NCI-H510A treated with DMSO at 0.1 percent for 48 hours (cell line): Measurements from ENCODE around the gene MBD6.

Experiments used
- DNase-seq: peaks from one replicate; lab custom pipeline; 2025; lab: John Stamatoyannopoulos, UW

Gene MBD6

GRCh38 chr12:57522011-57522886 is at the start of gene MBD6:
Gene MBD6 (plus strand): TSS chr12:57522824. CDS start chr12:57524304, 1,480 bp downstream.
- peak; percentile 98 for DNase-seq

- no peak for DNase-seq
These were observed 49.2 kb upstream of the MBD6 start for GRCh38 chr12:57473392-57473791.

GRCh38 chr12:57473886-57474285 is 48.7 kb upstream of the MBD6 start:
- DNase-seq: no peak

GRCh38 chr12:57474430-57474829 is 48.2 kb upstream of the MBD6 start:
- DNase-seq: no peak

- no peak for DNase-seq
These were observed 47.8 kb upstream of the MBD6 start for GRCh38 chr12:57474862-57475261.

- DNase-seq: no peak
These were observed 47.1 kb upstream of the MBD6 start for GRCh38 chr12:57475271-57476161.

GRCh38 chr12:57476162-57476992 is 46.2 kb upstream of the MBD6 start:
- no peak for DNase-seq

GRCh38 chr12:57476993-57477709 is 45.5 kb upstream of the MBD6 start:
- no peak for DNase-seq

GRCh38 chr12:57477710-57478681 is 44.6 kb upstream of the MBD6 start:
- DNase-seq: no peak

GRCh38 chr12:57479043-57479375 is 43.6 kb upstream of the MBD6 start:
- DNase-seq: no peak

- DNase-seq: no peak
These were observed 43.1 kb upstream of the MBD6 start, which contains the start of gene ARHGAP9 for GRCh38 chr12:57479376-57480115. Gene ARHGAP9 (minus strand): TSS chr12:57479866. CDS start chr12:57479406, 460 bp downstream.

GRCh38 chr12:57481671-57482070 is 41.0 kb upstream of the MBD6 start:
- DNase-seq: no peak

- DNase-seq: no peak
These were observed 39.2 kb upstream of the MBD6 start for GRCh38 chr12:57483466-57483865.

- no peak for DNase-seq
These were observed 36.9 kb upstream of the MBD6 start for GRCh38 chr12:57485695-57486094.

- DNase-seq: no peak
These were observed 35.5 kb upstream of the MBD6 start for GRCh38 chr12:57487055-57487596.

GRCh38 chr12:57487597-57488401 is 34.8 kb upstream of the MBD6 start, which contains the start of gene MARS1:
Gene MARS1 (plus strand): TSS chr12:57488068. CDS start chr12:57488091, 23 bp downstream.
- DNase-seq: peak; percentile 98

- no peak for DNase-seq
These were observed 34.0 kb upstream of the MBD6 start for GRCh38 chr12:57488402-57489156.
